ENCODE data around the gene MMAA. TPM values are rescaled to one million over a fixed set of nuclear protein-coding genes. Genes with fewer than 3 reads are reported as not detected.

MMAA gene
- total and polyA plus RNA-seq, 5 donors from 2014 or later, result 9.7 to 18.7 (median 14.1) TPM

DNA sequence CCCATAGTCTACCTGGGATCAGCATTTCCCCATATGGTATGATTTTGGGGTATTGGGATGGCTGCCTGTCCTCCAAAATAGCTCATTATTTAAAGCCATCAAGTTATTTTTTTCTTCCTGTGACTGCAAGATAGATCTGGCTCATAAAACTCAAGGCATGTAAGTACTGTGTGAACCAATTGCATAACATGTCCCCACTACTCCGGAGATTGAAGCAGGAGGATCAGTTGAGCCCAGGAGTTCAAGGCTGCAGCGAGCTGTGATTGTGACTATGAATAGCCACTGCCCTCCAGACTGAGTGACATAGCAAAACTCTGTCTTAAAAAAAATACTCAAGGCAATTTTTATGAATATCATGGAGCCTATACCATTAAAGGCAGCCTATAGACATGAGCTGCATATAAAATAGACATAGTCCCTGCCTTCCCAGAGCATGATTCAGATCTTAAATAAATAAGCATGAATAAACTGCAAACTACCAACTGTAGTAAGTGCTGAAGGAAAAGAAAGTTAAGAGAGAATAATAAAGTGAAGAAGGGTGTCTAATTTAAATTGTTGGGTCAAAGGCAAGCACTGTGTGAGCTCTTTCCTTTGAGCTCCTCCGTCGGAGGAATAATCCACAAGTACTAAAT lies 16.9 kb upstream of the MMAA start:
- ATAC-seq (ENCODE audit: low read depth in 2 of 2), result no peak
- no peaks in the 10 kb centered on the region for H3K36me3 Mint-ChIP-seq
- no peak overlapping the region for H3K27ac ChIP-seq (ENCODE audit: insufficient read depth, low read length, poor library complexity, severe bottlenecking)
- peaks cover 18% of the 10 kb centered on the region for H3K27me3 ChIP-seq (ENCODE audit: control insufficient read depth, insufficient read depth, low read length)
- no peaks in the 10 kb centered on the region for H3K4me1 Mint-ChIP-seq
- H3K4me1 ChIP-seq (ENCODE audit: control insufficient read depth, insufficient read depth, low read length, poor library complexity, severe bottlenecking), result no peaks in the 10 kb centered on the region
- H3K27me3 Mint-ChIP-seq, result peaks cover 57% of the 10 kb centered on the region
- H3K9me3 Mint-ChIP-seq, result peaks cover 0 to 9% (median 1%) of the 10 kb centered on the region in 7 donors
- no peak overlapping the region for H3K27ac Mint-ChIP-seq
- H3K4me3 ChIP-seq (ENCODE audit: low read depth, low read length), result no peak overlapping the region
- H3K4me3 Mint-ChIP-seq, result no peak overlapping the region
- no peaks in the 10 kb centered on the region for H3K36me3 ChIP-seq (ENCODE audit: control insufficient read depth, insufficient read depth, low read length)
- no peak for DNase-seq
- H3K9me3 ChIP-seq (ENCODE audit: control insufficient read depth in 2 of 2, low read length in 2 of 2), result peaks cover 0 to 7% of the 10 kb centered on the region in 2 experiments

DNA sequence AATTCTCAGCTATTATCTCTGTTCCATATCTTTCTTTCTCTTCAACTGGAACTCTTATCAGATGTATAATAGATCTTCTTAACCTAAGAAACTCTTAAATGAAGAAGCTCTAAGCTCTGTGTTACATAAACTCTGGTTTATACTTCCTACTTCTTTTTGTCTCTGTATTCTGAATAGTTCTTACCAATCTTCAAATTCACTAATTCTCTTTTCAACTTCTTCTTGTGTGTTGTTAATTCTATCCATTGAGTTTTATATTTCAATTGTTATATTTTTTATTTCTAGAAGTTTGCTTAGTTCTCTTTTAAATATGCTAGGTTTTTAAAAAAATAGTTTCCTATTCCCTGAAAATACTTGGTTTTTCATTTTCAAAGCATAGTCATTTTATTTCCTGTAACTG lies 13.2 kb upstream of the MMAA start:
- peaks cover 0 to 7% of the 10 kb centered on the region in 2 experiments for H3K9me3 ChIP-seq (ENCODE audit: control insufficient read depth in 2 of 2, low read length in 2 of 2)
- H3K36me3 ChIP-seq (ENCODE audit: control insufficient read depth, insufficient read depth, low read length), result no peaks in the 10 kb centered on the region
- Mint-ChIP-seq H3K27me3 (peaks cover 44% of the 10 kb centered on the region), H3K4me1 (peaks cover 0 to 4% (median 0%) of the 10 kb centered on the region in 4 donors), H3K4me3 (no peak overlapping the region), H3K36me3 (no peaks in the 10 kb centered on the region), H3K27ac (no peak overlapping the region), H3K9me3 (peaks cover 0 to 9% (median 1%) of the 10 kb centered on the region in 7 donors)
- H3K4me1 ChIP-seq (ENCODE audit: control insufficient read depth, insufficient read depth, low read length, poor library complexity, severe bottlenecking), result no peaks in the 10 kb centered on the region
- no peak for DNase-seq
- no peak for ATAC-seq (ENCODE audit: low read depth in 2 of 2)
- H3K27me3 ChIP-seq (ENCODE audit: control insufficient read depth, insufficient read depth, low read length), result peaks cover 6% of the 10 kb centered on the region
- H3K4me3 ChIP-seq (ENCODE audit: low read depth, low read length), result no peak overlapping the region
- H3K27ac ChIP-seq (ENCODE audit: insufficient read depth, low read length, poor library complexity, severe bottlenecking), result no peak overlapping the region

DNA sequence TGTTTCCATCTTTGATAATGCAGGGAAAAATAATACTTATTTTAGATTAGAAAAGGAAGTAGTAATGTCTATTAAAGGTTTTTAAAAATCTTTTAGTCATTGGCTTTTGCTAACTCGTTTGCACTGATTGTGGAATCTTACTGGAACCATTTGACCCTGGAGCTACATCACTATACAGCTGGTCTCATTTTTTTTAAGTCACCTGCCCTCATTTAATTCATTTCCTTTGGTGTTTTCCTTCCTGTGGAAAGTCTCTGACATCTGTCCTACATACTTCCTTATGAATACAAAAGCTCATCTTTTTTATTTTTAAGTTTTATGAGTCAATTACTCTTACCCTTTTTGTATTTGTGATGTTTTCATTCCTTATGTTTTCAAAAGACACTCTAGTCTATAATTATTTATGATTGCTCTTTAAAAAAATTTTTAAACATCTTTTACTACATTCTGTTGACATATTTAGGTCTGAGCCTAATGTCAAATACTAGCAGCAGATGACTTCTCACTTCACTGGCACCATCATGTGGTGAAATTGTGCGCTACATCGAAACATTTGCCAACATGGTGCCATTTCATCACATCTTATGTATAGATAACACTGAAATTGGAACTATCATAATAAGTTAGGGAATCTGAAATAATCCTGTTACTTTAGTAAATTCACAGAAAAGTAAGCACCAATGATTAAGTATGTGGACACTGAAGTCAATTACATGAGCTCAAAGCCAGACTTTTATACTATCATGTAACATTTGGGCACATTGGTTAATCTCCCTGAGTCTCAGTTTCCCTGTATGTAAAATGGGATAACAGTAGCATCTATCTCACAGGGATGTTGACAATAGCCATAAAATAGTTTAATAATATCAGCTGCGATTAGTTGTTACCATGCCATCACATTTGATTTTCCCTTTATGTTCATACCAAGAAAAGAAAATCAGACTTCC lies 9.4 kb upstream of the MMAA start:
- ATAC-seq (ENCODE audit: low read depth in 2 of 2) (peak; percentile 53 to 67), DNase-seq (peak; percentile 31 to 76 (median 55))
- H3K27me3 ChIP-seq (ENCODE audit: control insufficient read depth, insufficient read depth, low read length), result peaks cover 2% of the 10 kb centered on the region
- Mint-ChIP-seq H3K36me3 (no peaks in the 10 kb centered on the region), H3K4me3 (no peak overlapping the region), H3K27ac (peak overlapping the region in 1 of 3 donors; percentile 33), H3K27me3 (peaks cover 50% of the 10 kb centered on the region), H3K9me3 (peaks cover 0 to 9% (median 1%) of the 10 kb centered on the region in 7 donors), H3K4me1 (peaks cover 0 to 4% (median 0%) of the 10 kb centered on the region in 4 donors)
- H3K4me1 ChIP-seq (ENCODE audit: control insufficient read depth, insufficient read depth, low read length, poor library complexity, severe bottlenecking), result no peaks in the 10 kb centered on the region
- peaks cover 0 to 7% of the 10 kb centered on the region in 2 experiments for H3K9me3 ChIP-seq (ENCODE audit: control insufficient read depth in 2 of 2, low read length in 2 of 2)
- H3K4me3 ChIP-seq (ENCODE audit: low read depth, low read length), result no peak overlapping the region
- no peak overlapping the region for H3K27ac ChIP-seq (ENCODE audit: insufficient read depth, low read length, poor library complexity, severe bottlenecking)
- no peaks in the 10 kb centered on the region for H3K36me3 ChIP-seq (ENCODE audit: control insufficient read depth, insufficient read depth, low read length)

DNA sequence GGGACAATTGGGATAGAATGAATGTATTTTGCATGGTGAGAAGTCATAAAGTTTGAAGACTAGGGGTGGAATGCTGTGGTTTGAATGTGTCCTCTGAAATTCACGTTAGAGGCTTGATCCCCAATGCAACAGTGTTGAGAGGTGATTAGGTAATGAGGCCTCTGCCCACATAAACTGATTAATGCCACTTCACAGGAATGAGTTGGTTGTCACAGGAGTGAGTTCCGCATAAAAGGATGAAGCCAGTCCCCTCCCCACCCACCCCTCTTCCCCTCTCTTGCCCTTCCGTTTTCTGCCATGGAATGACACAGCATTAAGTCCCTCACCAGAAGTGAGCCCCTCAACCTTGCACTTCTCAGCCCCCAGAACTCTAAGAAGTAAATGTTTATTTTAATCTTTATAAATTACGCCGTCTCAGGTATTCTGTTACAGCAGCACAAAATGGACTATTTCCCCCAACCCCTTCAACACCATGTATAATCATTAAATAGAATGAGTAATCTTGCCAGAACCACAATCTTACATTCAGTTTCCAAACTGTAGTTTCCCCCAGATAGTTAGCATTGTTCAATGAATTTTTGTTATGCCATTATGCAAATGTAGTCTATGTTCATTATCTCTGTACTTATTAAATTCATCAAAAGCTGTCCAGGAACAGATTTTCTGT lies 5.5 kb upstream of the MMAA start:
- Histone ChIP-seq H3K36me3 (ENCODE audit: control insufficient read depth, insufficient read depth, low read length) (no peaks in the 10 kb centered on the region), H3K27ac (ENCODE audit: insufficient read depth, low read length, poor library complexity, severe bottlenecking) (no peak overlapping the region), H3K4me3 (ENCODE audit: low read depth, low read length) (no peak overlapping the region), H3K4me1 (ENCODE audit: control insufficient read depth, insufficient read depth, low read length, poor library complexity, severe bottlenecking) (peaks cover 12% of the 10 kb centered on the region), H3K27me3 (ENCODE audit: control insufficient read depth, insufficient read depth, low read length) (peaks cover 2% of the 10 kb centered on the region), H3K9me3 (ENCODE audit: control insufficient read depth in 2 of 2, low read length in 2 of 2) (no peaks in the 10 kb centered on the region)
- H3K36me3 Mint-ChIP-seq, result no peaks in the 10 kb centered on the region
- H3K27me3 Mint-ChIP-seq, result peaks cover 28% of the 10 kb centered on the region
- H3K27ac Mint-ChIP-seq, result no peak overlapping the region
- DNase-seq, result no peak
- ATAC-seq (ENCODE audit: low read depth in 2 of 2), result no peak
- H3K9me3 Mint-ChIP-seq, result no peaks in the 10 kb centered on the region
- H3K4me1 Mint-ChIP-seq, result peaks cover 12 to 19% (median 15%) of the 10 kb centered on the region in 4 donors
- H3K4me3 Mint-ChIP-seq, result no peak overlapping the region

DNA sequence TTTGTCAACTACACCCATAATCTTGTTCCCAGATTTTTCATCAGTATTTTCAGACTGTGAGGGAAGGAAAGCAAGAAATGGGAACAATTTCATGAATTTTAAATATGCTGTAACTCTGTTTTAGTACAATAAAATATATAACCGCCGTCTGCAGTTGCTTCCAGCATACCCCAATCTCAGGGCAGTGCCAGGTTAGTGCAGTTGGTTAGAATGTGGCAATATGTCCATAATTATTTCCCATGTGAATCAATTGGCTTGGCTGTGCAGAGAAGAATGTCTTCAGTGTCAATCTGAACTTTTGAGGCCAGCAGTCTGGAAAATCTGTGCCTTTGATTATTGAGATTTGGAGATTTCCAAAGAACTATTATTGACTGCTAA lies 5.0 kb upstream of the MMAA start:
- H3K9me3 ChIP-seq (ENCODE audit: control insufficient read depth in 2 of 2, low read length in 2 of 2), result no peaks in the 10 kb centered on the region
- no peak overlapping the region for H3K4me3 ChIP-seq (ENCODE audit: low read depth, low read length)
- H3K36me3 ChIP-seq (ENCODE audit: control insufficient read depth, insufficient read depth, low read length), result no peaks in the 10 kb centered on the region
- Mint-ChIP-seq H3K4me1 (peaks cover 12 to 24% (median 17%) of the 10 kb centered on the region in 4 donors), H3K27ac (no peak overlapping the region), H3K4me3 (no peak overlapping the region), H3K27me3 (peaks cover 28% of the 10 kb centered on the region), H3K9me3 (no peaks in the 10 kb centered on the region), H3K36me3 (no peaks in the 10 kb centered on the region)
- H3K27ac ChIP-seq (ENCODE audit: insufficient read depth, low read length, poor library complexity, severe bottlenecking), result no peak overlapping the region
- ATAC-seq (ENCODE audit: low read depth in 2 of 2), result no peak
- no peak for DNase-seq
- H3K4me1 ChIP-seq (ENCODE audit: control insufficient read depth, insufficient read depth, low read length, poor library complexity, severe bottlenecking), result peaks cover 12% of the 10 kb centered on the region
- H3K27me3 ChIP-seq (ENCODE audit: control insufficient read depth, insufficient read depth, low read length), result peaks cover 2% of the 10 kb centered on the region

DNA sequence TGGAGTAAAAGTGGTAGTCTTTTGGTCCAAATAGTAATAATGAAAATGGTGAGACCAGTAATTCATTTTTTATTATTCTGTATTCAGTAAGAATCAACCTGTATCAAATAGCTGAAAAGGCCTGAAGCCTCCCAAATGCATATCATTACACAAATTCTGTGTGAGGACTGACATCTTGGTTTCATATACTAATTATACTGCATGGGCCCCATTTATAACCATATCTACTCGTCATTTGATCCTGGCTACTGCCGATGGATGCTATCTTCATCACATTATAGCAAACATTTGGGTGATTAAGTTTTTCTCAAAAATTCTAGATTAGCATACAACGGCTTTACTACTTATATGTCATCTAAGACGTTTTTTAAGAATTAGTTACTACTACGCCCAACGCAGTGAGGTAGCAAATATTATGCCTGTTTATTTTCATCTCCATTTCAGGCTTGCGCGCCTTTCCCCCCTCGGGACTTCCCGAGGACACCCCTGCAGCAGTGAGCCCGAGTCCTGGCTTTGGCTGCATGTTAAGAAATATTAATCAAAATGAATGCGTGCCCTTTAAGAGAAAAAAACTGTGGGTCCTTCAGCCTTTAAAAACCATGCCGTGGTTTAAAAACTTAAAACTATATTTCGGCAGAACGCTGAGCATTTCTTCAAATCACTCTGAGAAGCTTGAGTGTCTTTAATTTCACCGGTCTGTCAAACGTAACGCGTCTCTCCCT lies 814 bp upstream of the MMAA start:
- Histone ChIP-seq H3K27ac (ENCODE audit: insufficient read depth, low read length, poor library complexity, severe bottlenecking) (peak overlapping the region; percentile 95), H3K9me3 (ENCODE audit: control insufficient read depth in 2 of 2, low read length in 2 of 2) (no peaks in the 10 kb centered on the region), H3K36me3 (ENCODE audit: control insufficient read depth, insufficient read depth, low read length) (no peaks in the 10 kb centered on the region), H3K27me3 (ENCODE audit: control insufficient read depth, insufficient read depth, low read length) (peaks cover 2% of the 10 kb centered on the region), H3K4me3 (ENCODE audit: low read depth, low read length) (peak overlapping the region; percentile 84), H3K4me1 (ENCODE audit: control insufficient read depth, insufficient read depth, low read length, poor library complexity, severe bottlenecking) (peaks cover 28% of the 10 kb centered on the region)
- DNase-seq, result no peak
- Mint-ChIP-seq H3K4me3 (peak overlapping the region; percentile 95 to 98 (median 98)), H3K36me3 (peaks cover 4% of the 10 kb centered on the region), H3K4me1 (peaks cover 17 to 52% (median 37%) of the 10 kb centered on the region in 4 donors), H3K27ac (peak overlapping the region; percentile 98 to 99 (median 98)), H3K9me3 (no peaks in the 10 kb centered on the region), H3K27me3 (peaks cover 9% of the 10 kb centered on the region)
- peak; percentile 2 to 5 for ATAC-seq (ENCODE audit: low read depth in 2 of 2)

DNA sequence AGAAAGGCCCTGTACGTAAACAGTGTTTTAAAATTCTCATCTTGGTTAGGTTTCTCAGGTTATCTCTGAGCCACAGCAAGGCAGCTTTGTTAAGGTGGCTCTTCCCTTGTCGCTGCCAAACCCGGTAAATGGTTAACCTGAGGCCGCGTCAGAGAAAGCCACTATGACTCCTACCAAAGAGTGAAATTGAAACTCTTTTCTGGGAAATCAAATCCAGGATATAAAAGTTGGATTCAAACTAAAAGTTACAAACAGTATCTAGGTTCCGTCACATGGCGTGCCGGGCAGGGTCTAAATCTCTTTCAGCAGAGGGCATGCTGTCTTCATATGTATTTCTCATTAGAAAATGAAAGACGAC lies 433 bp downstream of the MMAA start:
- Histone ChIP-seq H3K4me1 (ENCODE audit: control insufficient read depth, insufficient read depth, low read length, poor library complexity, severe bottlenecking) (peaks cover 28% of the 10 kb centered on the region), H3K27ac (ENCODE audit: insufficient read depth, low read length, poor library complexity, severe bottlenecking) (peak overlapping the region; percentile 95), H3K4me3 (ENCODE audit: low read depth, low read length) (peak overlapping the region; percentile 96), H3K36me3 (ENCODE audit: control insufficient read depth, insufficient read depth, low read length) (no peaks in the 10 kb centered on the region), H3K9me3 (ENCODE audit: control insufficient read depth in 2 of 2, low read length in 2 of 2) (no peaks in the 10 kb centered on the region), H3K27me3 (ENCODE audit: control insufficient read depth, insufficient read depth, low read length) (no peaks in the 10 kb centered on the region)
- Mint-ChIP-seq H3K27me3 (peaks cover 3% of the 10 kb centered on the region), H3K9me3 (no peaks in the 10 kb centered on the region), H3K27ac (peak overlapping the region; percentile 98 to 99 (median 98)), H3K4me3 (peak overlapping the region; percentile 95 to 98 (median 98)), H3K4me1 (peaks cover 17 to 58% (median 40%) of the 10 kb centered on the region in 4 donors), H3K36me3 (peaks cover 4% of the 10 kb centered on the region)
- DNase-seq, result peak in 2 of 3 donors; percentile 37 to 76
- ATAC-seq (ENCODE audit: low read depth in 2 of 2), result peak; percentile 38 to 46
